Measurements from ENCODE around the gene CENPS. TPM values are rescaled to one million over a fixed set of nuclear protein-coding genes. Genes with fewer than 3 reads are reported as not detected.
A peak's percentile ranks its signal among the peaks of the same experiment; 100 is the strongest.

The CENPS gene
- total and polyA plus RNA-seq, 2 of the 13 experiments (the other 11 are each of a cell fraction or from before 2014, with no cell fraction given): 3.3 to 22.0 TPM

GRCh38 chr1:10430216-10431069, at the start of gene CENPS (continued):
- TF ChIP-seq SCMH1 (CRISPR knock-in tag; IDR thresholded peaks at IDR 0.05; ENCODE audit: borderline replicate concordance): no peak
- TF ChIP-seq ZNF607 (CRISPR knock-in tag; IDR thresholded peaks at IDR 0.05; ENCODE audit: borderline replicate concordance): no peak; the same call in 1 of the 2 replicates
- no peak for TF ChIP-seq CEBPB (IDR thresholded peaks at IDR 0.05; ENCODE audit: borderline replicate concordance, low read depth, low read length)
- TF ChIP-seq ZNF619 (CRISPR knock-in tag; IDR thresholded peaks at IDR 0.05): peak; percentile 70
- TF ChIP-seq GMEB1 (CRISPR knock-in tag; IDR thresholded peaks at IDR 0.05; ENCODE audit: borderline replicate concordance): peak; percentile 85
- no peak for TF ChIP-seq SP1 (IDR thresholded peaks at IDR 0.05)
- peak; percentile 70 for TF ChIP-seq SP1 (CRISPR knock-in tag; IDR thresholded peaks at IDR 0.05)
- TF ChIP-seq ZNF660 (CRISPR knock-in tag; IDR thresholded peaks at IDR 0.05; ENCODE audit: borderline replicate concordance, low read depth): no peak
- TF ChIP-seq IRF1 (CRISPR knock-in tag; IDR thresholded peaks at IDR 0.05; ENCODE audit: low read depth): no peak
- no peak for TF ChIP-seq TRIM24 (CRISPR knock-in tag; IDR thresholded peaks at IDR 0.05)
- no peak for TF ChIP-seq BCLAF1 (IDR thresholded peaks at IDR 0.05)
- TF ChIP-seq NFIC (IDR thresholded peaks at IDR 0.05; ENCODE audit: low read length): no peak
- peak; percentile 96 for TF ChIP-seq ERF (CRISPR knock-in tag; IDR thresholded peaks at IDR 0.05)
- peak; percentile 95 for TF ChIP-seq ZSCAN21 (CRISPR knock-in tag; IDR thresholded peaks at IDR 0.05; ENCODE audit: borderline replicate concordance)
- 0 out of 2 replicates have a peak, but pooled peaks have one; percentile 13 for TF ChIP-seq ISX (CRISPR knock-in tag; conservative IDR thresholded peaks at IDR 0.05)
- TF ChIP-seq ZNF737 (CRISPR knock-in tag; IDR thresholded peaks at IDR 0.05; ENCODE audit: borderline replicate concordance): no peak
- peak; percentile 99 for TF ChIP-seq ZNF275 (CRISPR knock-in tag; IDR thresholded peaks at IDR 0.05; ENCODE audit: borderline replicate concordance)
- peak; percentile 67 for TF ChIP-seq THRA (CRISPR knock-in tag; IDR thresholded peaks at IDR 0.05; ENCODE audit: borderline replicate concordance)
- TF ChIP-seq SRF (IDR thresholded peaks at IDR 0.05; ENCODE audit: low read depth, low read length): no peak
